Heart left ventricle (tissue), 16 donors: ENCODE results near the gene DNAJB1. TPM values are rescaled to one million over a fixed set of nuclear protein-coding genes. Genes with fewer than 3 reads are reported as not detected.
A peak's percentile ranks its signal among the peaks of the same experiment; 100 is the strongest.

Source experiments
- ATAC-seq, 4 donors: fragments of 200-7000 bp; cut with Tn5 transposase; one replicate each; pipeline ENCODE4 v1.9.1; 2020 to 2022; ENCODE audit warnings: moderate library complexity in 4 of 4, mild to moderate bottlenecking in 3 of 4, moderate number of reproducible peaks in 1 of 4
- DNase-seq, 5 donors: peaks; one replicate each; pipeline ENCODE4 v3.0.0-alpha.2; 2020
- H3K27ac ChIP-seq, 12 donors: fragments of 200-600 bp; sonication (generic) in 4 of 12; one replicate each; pipeline versions ENCODE4 v1.5.0 to v1.8.0; 2016 to 2022; ENCODE audit warnings: mild to moderate bottlenecking in 2 of 12
- H3K27me3 ChIP-seq, 9 donors: fragments of 200-600 bp; sonication (generic) in 2 of 9; one replicate each; pipeline versions ENCODE4 v1.5.1 to v1.8.0; 2016 to 2022; ENCODE audit warnings: mild to moderate bottlenecking in 3 of 9
- H3K36me3 ChIP-seq, 9 donors: fragments of 200-600 bp; sonication (generic) in 2 of 9; one replicate each; pipeline versions ENCODE4 v1.5.0 to v1.8.0; 2018 to 2022; ENCODE audit warnings: mild to moderate bottlenecking in 2 of 9
- H3K4me1 ChIP-seq, 12 donors: fragments of 200-600 bp; sonication (generic) in 4 of 12; one replicate each; pipeline versions ENCODE4 v1.5.0 to v1.8.0; 2016 to 2022; ENCODE audit warnings: mild to moderate bottlenecking in 3 of 12
- H3K4me3 ChIP-seq, 12 donors: fragments of 200-600 bp; sonication (generic) in 4 of 12; one replicate each; pipeline versions ENCODE4 v1.5.0 to v1.8.0; 2017 to 2022; ENCODE audit warnings: mild to moderate bottlenecking in 9 of 12, moderate library complexity in 4 of 12
- H3K9me3 ChIP-seq, 12 donors: fragments of 200-600 bp; sonication (generic) in 4 of 12; one replicate each; pipeline versions ENCODE4 v1.5.0 to v1.8.0; 2016 to 2022; ENCODE audit warnings: mild to moderate bottlenecking in 1 of 12
- CTCF ChIP-seq, 12 donors: fragments of 200-600 bp; sonication (generic) in 4 of 12; IDR thresholded peaks; one replicate each; pipeline versions ENCODE4 v1.5.0 to v1.8.0; 2018 to 2022; ENCODE audit warnings: antibody characterized with exemption in 12 of 12, mild to moderate bottlenecking in 5 of 12
- POLR2A ChIP-seq, 2 donors: fragments of 450-650 bp; IDR thresholded peaks; one replicate each; pipeline ENCODE4 v1.6.1; 2017; ENCODE audit warnings: antibody characterized with exemption in 2 of 2, mild to moderate bottlenecking in 2 of 2, moderate library complexity in 2 of 2
- WGBS, 4 donors: extraction: QIAGEN DNeasy Blood & Tissue Kit in 2 of 4; methylation state at CpG; one replicate each; pipeline versions ENCODE4 v1.1.5 to v1.1.7; 2013 to 2018; 5-methylcytosine and 5-hydroxymethylcytosine counted together
- intact Hi-C, 10 donors: fragments of 100-400 bp; cut with DNase I; formaldehyde crosslinking; loops; one replicate each; pipeline versions ENCODE4 v1.11.1 to v1.14.2; 2022
- polyA plus RNA-seq, 2 donors: library from polyadenylated mRNA; stranded (reverse); fragments of 200-250 nt; gene quantifications; one replicate each; pipeline ENCODE4 v1.2.3, GENCODE V29; 2013
- total RNA-seq, 9 donors: library from RNA; depleted of rRNA in 2 of 9; stranded (reverse); fragments of >200 nt in 2 of 9; fragmentation: NEBNext Ultra II Directional in 3 of 9; extraction: Animal tissue kit (Norgen Biotek cat#: 25700) in 3 of 9; gene quantifications; one replicate each; pipeline versions ENCODE4 v1.1.0 to v1.2.4, GENCODE V29; 2016 to 2023
- donor health status: ischemic (EF 13 %, LVEDD 7.1; RV severe dilation, severe dysfunction).
- donor health status: healthy with polysubstance abuse.
- donor health status: DM: no; HTN: yes; CAD: no.
- donor health status: DM: no; HTN: no; CAD: no.
- donor health status: ischemic (EF 25% LVEDD 6.9; RV normal size, moderate dysfunction).
- donor health status: ischemic (EF 25% LVEDD 5.7; RV mildly dilated, moderate dysfunction).
- donor health status: healthy.
- donor health status: DM: yes; HTN: yes; CAD: no.
- donor health status: ischemic (EF 35%, LVEDD 5.7; RV mildly dilated, moderate dysfunction).
- donor health status: nonischemic (EF 11% LVEDD 7.7; RV severe dilation, severe dysfunction).
- donor health status: DM: yes; HTN: yes; CAD: no.
- donor health status: PGD.
- donor health status: ischemic (EF 29% LVEDD 5.4; RV normal size, mild dysfunction).
- donor health status: nonischemic (EF 23%, LVEDD 6.1; RV moderate dilation, normal function).

Gene DNAJB1
- total and polyA plus RNA-seq, 11 donors: 27.5 to 70.6 (median 44.8) TPM

- no peak overlapping the region for H3K4me3 ChIP-seq
- intact Hi-C loops: no loop called here
- WGBS, 4 donors: 91 to 97% (median 94%) methylated on average over 8 to 16 of the region's 16 CpGs
- no peaks in the 10 kb centered on the region for H3K9me3 ChIP-seq
- TF ChIP-seq CTCF (IDR thresholded peaks at IDR 0.05) (no peak), POLR2A (IDR thresholded peaks at IDR 0.05) (no peak)
- peak overlapping the region in 7 of 12 donors; percentile 1 to 97 (median 94) for H3K27ac ChIP-seq
- H3K4me1 ChIP-seq: peaks cover 0 to 63% (median 37%) of the 10 kb centered on the region in 12 donors
- peaks cover 0 to 35% (median 15%) of the 10 kb centered on the region in 9 donors for H3K36me3 ChIP-seq
- ATAC-seq: no peak
- no peaks in the 10 kb centered on the region for H3K27me3 ChIP-seq
- no peak for DNase-seq
Measured at GRCh38 chr19:14563590-14563926, 45.4 kb upstream of the DNAJB1 start.

DNA sequence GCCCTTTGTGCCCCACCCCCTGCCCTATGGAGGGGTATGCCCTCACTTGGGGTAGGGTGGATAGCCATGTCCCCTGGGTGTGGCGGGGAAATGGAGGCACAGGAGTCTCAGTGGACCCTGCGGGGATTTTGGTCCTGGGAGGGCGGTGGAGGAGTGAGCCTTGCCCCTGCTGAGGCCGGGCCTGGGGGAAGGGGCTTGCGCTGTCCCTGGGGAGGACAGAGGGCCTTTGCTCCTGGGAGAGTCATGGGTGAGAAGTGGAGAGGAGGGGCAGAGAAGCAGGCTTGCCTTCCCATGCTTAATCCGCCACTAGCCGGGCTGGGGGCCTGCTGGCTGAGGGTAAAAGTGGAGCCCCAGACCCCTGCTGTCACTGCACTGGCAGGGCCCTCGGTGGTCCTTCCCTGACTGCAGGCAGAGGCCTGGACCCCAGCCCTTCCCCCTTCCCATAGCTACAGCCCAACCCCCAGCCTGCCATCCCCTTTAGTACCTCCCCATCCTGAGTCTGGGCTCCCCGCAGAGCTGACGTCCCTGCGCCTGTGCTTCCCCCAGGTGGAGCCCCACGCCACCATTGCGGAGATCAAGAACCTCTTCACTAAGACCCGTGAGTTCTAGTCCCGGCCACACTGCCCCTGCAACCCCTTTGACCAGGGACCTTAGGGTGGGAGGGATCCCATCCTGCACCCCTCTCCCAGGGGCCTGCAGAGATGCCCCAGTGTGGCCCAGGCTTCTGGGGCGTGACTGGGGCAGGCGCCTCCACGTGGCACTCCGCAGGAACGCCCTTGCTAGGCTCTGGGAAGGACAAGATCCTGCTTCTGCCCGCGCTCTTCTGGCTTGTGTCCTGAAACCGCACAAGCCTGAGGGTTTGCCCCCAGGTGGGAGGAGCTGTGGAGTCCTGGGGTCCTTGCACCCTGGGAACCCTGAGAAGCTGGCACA lies 44.7 kb upstream of the DNAJB1 start:
- intact Hi-C loops: no loop called here
- Histone ChIP-seq H3K4me3 (peak overlapping the region in 4 of 12 donors; percentile 9 to 28 (median 18)), H3K27me3 (no peaks in the 10 kb centered on the region), H3K9me3 (no peaks in the 10 kb centered on the region), H3K4me1 (peaks cover 0 to 62% (median 39%) of the 10 kb centered on the region in 12 donors), H3K27ac (peak overlapping the region; percentile 72 to 97 (median 92)), H3K36me3 (peaks cover 0 to 30% (median 10%) of the 10 kb centered on the region in 9 donors)
- ATAC-seq (no peak), DNase-seq (no peak)
- WGBS, 4 donors: 66 to 78% (median 75%) methylated on average over 20 to 23 of the region's 23 CpGs
- TF ChIP-seq CTCF (IDR thresholded peaks at IDR 0.05): no peak
- TF ChIP-seq POLR2A (IDR thresholded peaks at IDR 0.05): no peak

- peaks cover 0 to 62% (median 39%) of the 10 kb centered on the region in 12 donors for H3K4me1 ChIP-seq
- peak overlapping the region in 5 of 12 donors; percentile 7 to 28 (median 10) for H3K4me3 ChIP-seq
- H3K36me3 ChIP-seq: peaks cover 0 to 21% (median 10%) of the 10 kb centered on the region in 9 donors
- ATAC-seq (peak; percentile 25 to 57 (median 42)), DNase-seq (peak in 4 of 5 donors; percentile 53 to 71 (median 68))
- no peak for TF ChIP-seq CTCF (IDR thresholded peaks at IDR 0.05)
- TF ChIP-seq POLR2A (IDR thresholded peaks at IDR 0.05): no peak
- intact Hi-C loops: no loop called here
- peak overlapping the region; percentile 72 to 97 (median 92) for H3K27ac ChIP-seq
- WGBS, 4 donors: 27 to 54% (median 36%) methylated on average over 15 to 22 of the region's 22 CpGs
- H3K9me3 ChIP-seq: no peaks in the 10 kb centered on the region
- no peaks in the 10 kb centered on the region for H3K27me3 ChIP-seq
Measured at GRCh38 chr19:14561847-14562351, 43.7 kb upstream of the DNAJB1 start.

DNA sequence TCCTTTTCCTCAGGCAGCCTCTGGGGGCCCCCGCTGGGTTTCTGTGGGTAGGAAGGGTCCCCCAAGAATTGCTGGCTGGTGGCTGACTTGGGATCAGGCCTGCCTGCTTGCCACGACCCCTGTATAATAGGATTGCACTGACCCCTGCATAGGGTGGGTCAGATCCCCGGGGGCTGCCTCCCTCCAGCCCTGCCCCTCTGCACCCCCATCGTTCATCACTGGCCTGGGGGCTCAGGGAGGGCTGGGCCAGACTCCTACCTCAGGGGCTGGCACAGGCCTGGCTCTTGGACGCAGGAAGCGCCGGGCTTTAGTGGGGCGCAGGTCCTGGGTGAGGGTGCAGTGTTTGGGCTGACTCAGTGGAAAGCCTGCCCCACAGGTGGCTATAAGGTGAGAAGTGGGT lies 43.1 kb upstream of the DNAJB1 start:
- intact Hi-C loops: no loop called here
- H3K4me3 ChIP-seq: no peak overlapping the region
- H3K9me3 ChIP-seq: no peaks in the 10 kb centered on the region
- H3K27me3 ChIP-seq: no peaks in the 10 kb centered on the region
- H3K27ac ChIP-seq: peak overlapping the region; percentile 72 to 97 (median 92)
- TF ChIP-seq POLR2A (IDR thresholded peaks at IDR 0.05) (no peak), CTCF (IDR thresholded peaks at IDR 0.05) (no peak)
- WGBS, 4 donors: 70 to 85% (median 80%) methylated on average over 2 to 8 of the region's 8 CpGs
- ATAC-seq (no peak), DNase-seq (no peak)
- peaks cover 0 to 20% (median 10%) of the 10 kb centered on the region in 9 donors for H3K36me3 ChIP-seq
- peaks cover 0 to 67% (median 44%) of the 10 kb centered on the region in 12 donors for H3K4me1 ChIP-seq
